C4-2B (cell line): ENCODE measurements around the gene PSEN1.

Experiments
- ZFX ChIP-seq: fragments of 450-650 bp; IDR thresholded peaks from 2 replicates; pipeline ENCODE4 v1.6.1; 2017
- TF ChIP-seq, protein P1 (sequence below): fragments of 450-650 bp; conservative IDR thresholded peaks from 2 replicates; pipeline ENCODE4 v1.5.1; 2017; ENCODE audit warnings: mild to moderate bottlenecking

GRCh38 chr14:73238941-73239340, 102.6 kb downstream of the PSEN1 start:
- TF ChIP-seq, protein P1, sequence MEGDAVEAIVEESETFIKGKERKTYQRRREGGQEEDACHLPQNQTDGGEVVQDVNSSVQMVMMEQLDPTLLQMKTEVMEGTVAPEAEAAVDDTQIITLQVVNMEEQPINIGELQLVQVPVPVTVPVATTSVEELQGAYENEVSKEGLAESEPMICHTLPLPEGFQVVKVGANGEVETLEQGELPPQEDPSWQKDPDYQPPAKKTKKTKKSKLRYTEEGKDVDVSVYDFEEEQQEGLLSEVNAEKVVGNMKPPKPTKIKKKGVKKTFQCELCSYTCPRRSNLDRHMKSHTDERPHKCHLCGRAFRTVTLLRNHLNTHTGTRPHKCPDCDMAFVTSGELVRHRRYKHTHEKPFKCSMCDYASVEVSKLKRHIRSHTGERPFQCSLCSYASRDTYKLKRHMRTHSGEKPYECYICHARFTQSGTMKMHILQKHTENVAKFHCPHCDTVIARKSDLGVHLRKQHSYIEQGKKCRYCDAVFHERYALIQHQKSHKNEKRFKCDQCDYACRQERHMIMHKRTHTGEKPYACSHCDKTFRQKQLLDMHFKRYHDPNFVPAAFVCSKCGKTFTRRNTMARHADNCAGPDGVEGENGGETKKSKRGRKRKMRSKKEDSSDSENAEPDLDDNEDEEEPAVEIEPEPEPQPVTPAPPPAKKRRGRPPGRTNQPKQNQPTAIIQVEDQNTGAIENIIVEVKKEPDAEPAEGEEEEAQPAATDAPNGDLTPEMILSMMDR = no peak
- TF ChIP-seq ZFX = no peak
